8988T (cell line): Measurements from ENCODE around the gene SIPA1L3.

Experiments
- DNase-seq: peaks from one replicate; pipeline ENCODE4 v3.0.0; 2011

The SIPA1L3 gene

DNA sequence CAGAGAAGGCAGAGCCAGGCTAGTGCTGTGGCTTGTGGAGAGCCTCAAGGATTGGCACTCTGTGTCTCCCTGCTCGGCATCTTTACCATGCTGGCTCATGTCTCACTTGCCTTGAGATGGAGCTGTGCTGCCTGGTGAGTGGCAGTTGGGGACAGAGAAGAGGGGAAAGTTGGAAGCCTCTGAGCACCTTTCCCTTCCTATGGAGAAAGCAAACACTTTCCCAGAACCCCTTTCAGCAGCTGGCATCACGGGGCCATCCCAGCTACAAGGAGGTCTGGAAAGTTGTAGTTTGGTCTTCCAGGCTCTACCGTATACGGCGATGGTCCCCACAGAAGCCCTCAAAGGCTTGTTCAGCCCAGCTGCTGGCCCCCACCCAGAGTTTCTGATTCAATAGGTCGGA lies 258.3 kb downstream of the SIPA1L3 start:
- no peak for DNase-seq

DNA sequence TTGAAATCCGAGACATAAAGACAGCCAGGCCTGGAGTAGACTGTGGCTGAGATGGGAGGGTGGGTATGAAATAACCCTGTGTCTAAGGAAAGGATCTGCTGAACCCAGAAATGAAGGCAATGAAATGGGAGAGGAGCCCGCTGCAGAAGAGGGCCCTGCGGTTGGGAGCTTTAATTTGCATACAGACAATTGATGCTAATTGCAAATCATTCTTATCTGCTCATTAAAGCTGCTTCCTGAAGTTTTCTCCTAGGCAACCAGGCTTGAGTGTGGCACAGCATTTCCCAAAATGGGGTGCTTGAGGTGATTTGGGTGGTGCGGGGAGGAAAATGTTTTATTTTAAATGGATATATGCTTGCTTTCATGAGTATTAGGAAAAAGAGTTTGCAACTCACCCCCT lies 261.6 kb downstream of the SIPA1L3 start:
- DNase-seq = no peak

DNA sequence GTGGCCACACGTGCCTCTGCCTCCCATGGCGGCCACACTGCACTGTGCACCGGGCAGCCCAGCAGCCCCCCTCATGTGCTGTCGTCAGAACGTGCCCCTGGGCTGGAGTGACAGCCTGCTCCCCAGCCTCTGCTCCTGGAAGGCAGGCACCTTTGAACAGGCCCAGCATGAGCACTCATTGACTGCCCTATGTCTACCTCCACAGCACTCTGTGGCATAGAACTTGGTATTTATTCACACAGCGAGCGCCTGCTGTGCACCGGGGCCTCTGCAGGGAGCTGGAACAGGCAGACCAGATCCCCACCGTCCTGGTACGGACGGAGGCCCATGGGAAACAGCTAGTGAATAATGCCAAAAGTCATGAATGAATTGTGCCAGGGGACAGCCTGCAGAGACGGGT lies 263.3 kb downstream of the SIPA1L3 start:
- DNase-seq = no peak

DNA sequence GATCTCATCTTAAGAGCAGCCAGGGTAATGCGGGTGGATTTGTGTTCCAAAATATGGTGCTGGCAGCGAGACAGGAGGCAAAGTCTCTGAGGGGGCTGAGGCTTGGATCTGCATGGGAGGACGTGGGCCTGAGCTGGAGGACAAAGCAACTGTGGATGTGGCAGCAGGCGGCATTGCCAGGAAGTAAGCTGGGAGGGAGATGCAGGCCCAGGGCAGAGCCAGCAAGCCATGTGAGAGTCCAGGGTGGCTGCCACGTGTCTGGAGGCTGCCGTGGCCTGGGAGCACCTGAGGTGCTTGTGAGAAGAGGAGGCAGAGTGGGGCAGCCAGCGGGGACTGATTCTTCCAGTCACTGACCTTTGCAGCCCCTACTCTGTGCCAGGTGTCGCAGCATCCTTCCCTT lies 265.0 kb downstream of the SIPA1L3 start:
- no peak for DNase-seq

DNA sequence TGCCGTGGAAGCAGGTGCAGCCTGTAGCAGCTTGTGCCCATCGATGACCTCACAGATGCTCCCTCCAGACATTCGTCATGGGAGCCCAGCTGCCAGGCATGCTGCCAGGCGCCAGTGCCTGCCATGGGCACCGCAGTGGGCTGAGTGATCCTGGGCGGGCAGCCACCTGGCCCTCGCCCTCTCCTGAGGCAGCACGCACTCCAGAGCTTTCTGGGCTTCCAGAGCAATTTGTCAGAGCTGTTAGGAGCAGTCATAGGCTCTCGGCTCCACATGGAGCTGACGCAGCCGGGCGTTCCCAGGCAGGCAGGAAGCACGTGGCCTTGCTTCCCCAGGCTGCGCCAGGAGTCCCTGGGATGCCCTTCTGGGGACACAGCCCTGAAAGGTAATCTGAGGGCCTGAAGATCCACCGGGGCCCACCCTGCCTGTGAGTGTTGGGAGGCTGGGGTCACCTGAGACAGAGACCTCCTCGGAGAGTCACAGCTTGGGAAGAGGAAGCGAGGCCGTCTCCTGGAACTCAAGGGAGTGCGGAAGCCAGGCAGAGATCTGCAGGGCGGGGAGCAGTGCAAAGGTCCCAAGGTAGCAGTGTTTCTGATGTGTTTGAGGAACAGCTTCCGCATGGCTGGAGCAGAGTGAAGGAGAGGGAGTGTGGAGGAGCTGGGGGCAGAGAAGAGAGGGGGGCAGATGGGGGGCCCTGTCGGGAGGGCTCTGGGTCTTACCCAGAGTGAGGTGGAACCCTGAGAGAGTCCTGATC lies 266.5 kb downstream of the SIPA1L3 start:
- no peak for DNase-seq

DNA sequence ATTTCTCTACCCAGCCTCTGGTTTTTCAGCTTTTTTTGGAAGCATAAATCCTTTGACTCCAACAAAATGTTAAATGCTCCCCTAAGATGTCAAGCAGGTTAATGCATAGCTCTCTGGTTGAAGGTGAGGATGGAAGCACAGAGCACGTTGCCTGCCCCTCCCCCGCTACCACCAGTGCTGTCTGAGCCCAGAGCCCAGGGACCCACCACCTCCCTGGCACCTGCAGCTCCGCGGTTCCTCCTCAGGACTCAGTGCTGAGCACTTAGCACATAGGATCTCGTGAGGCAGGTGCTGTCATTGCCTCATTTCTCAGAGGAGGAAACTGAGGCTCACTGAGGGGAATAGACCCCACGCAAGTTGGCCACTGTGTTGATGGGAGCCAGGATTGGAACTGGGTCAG lies 268.4 kb downstream of the SIPA1L3 start:
- DNase-seq = no peak

DNA sequence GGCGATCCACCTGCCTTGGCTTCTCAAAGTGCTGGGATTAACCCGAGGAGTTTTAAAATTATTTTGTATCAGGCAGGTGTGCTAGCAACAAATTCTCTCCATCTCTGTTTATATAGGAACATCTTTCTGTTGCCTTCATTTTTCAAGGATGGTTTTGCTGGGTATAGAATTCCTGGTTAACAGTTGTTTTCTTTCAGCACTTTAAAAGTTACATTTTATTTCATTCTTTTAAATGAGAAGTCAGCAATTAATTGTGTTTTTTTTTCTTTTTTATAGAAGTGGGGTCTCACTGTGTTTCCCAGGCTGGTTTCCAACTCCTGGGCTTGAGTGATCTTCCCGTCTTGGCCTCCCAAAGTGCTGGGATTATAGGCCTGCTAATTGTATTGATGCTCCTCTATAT lies 273.1 kb downstream of the SIPA1L3 start:
- no peak for DNase-seq

DNA sequence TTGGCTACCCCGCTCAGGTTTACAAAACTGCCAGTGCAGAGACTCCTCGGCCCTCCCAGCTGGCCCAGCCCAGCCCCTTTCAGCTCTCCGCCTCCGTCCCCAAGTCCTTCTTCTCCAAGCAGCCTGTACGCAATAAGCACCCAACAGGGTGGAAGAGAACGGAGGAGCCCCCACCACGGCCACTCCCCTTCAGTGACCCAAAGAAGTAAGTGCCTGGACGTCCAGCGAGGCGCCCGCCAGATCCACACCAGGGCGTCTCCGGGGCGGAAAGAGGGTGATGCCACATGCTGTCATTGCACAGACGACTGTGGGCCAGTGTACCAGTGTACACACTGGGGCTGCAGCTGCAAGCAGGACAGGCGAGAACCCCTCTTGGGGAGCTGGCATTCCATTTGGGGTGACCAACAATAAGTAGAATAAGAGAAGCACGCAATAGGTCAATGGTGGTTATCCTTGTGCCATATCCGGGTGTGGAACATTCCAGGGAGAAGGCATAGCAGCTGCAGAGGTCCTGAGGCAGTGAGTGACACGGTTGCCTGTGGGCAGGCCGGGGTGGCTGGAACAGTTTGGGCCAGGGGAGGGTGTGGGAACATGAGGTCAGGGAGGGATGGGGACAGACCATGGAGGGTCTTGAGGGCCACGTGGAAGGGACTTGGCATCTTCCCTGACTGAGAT lies 275.7 kb downstream of the SIPA1L3 start:
- no peak for DNase-seq

DNA sequence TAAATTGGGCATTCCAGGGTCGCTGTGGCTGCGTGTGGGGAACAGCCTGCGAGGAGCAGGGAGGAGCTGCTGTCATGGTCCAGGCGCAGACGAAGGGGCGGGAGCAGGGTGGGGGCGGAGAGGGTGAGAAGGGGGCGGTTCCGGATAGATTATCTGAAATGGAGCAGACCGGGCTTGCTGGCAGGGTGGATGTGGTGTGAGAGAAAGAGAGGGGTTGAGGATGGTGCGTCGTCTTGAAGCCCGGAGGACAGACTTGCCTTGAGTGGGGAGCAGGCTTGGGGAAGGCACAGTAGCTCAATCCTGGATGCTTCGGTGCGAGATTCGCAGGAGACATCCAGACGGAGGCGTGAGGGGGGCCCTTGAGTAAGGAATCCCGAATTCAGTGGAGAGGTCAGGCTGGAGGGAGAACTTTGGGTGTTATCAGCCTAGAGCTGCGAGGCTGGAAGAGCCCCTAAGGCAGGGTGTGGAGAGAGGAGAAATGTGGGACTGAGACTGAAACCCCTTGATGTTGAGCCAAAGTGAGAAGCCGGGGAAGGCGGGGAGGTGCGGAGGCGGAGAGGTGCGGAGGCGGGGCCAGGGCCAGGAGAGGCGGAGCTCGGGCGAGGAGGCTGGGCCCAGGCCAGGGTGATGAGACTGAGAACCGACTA lies 276.4 kb downstream of the SIPA1L3 start:
- no peak for DNase-seq

DNA sequence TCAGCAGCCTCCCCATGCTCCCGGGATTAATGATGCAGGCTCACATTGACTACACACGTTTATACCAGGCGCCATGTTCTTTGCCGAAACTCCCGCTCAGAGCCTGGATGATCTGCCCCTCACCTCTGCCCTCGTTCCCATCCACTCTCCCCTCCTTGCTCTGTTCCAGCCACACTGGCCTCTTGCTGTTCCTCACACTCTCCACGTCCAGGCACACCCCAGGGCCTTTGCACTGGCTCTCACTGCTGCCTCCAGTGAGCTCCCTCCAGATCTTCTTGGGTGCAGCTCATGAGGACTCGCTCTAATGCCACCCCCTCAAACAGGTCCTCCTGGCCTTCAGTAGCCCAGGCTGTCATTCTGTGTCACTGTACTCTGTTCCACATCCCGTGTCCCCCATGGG lies 277.8 kb downstream of the SIPA1L3 start:
- DNase-seq = no peak

DNA sequence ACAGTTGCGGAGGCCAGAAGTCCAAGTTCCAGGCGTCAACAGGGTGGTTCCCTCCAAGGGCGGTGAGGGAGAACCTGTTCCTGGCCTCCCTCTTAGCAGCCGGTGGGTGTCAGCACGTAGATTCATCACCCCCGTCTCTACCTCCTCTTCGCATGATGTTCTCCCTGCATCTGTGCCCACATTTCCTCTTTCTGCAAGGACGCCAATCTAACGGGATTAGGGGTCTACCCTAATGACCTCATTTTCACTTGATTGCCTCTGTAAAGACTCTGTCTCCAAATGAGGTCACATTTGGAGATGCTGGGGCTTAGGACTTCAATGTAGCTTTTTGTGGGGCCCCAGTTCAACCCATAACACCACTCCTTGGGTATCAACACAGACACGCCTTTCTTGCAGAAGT lies 278.6 kb downstream of the SIPA1L3 start:
- DNase-seq = no peak

DNA sequence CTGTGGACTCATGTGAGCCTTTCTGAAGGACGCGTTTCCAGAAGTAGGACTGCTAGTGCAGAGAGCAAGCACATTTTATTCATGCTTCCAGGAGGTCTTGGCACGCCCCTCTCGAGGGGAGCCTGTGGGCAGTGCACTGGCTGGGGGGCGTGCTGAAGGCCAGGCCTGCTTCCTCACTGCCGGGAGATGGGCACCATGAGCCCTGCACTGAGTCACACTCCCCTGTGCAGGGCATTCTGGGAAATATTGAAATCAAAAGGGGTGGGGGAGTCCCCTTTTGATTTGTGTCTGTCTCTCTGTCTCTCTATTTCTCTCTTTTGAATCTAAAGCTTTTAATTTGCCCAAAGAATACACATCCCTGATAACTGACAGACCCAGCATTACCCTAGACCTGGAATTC lies 283.1 kb downstream of the SIPA1L3 start:
- DNase-seq = no peak

DNA sequence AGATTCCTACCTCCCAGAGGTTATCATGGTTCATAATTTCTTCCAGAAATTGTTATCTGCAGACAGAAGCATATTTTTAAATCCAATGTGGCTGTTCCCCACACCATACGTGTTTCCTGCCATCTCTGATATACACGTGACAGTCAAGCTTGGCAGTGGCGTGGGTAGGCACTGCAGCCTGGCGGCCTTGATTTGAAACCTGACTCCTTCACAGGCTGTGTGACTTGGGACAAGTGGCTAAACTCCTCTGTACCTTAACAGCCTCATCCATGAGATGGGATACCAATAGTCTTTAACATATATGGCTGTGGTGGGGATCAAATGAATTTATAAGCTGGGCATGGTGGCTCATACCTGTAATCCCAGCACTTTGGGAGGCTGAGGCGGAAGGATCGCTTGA lies 283.8 kb downstream of the SIPA1L3 start:
- DNase-seq = no peak

DNA sequence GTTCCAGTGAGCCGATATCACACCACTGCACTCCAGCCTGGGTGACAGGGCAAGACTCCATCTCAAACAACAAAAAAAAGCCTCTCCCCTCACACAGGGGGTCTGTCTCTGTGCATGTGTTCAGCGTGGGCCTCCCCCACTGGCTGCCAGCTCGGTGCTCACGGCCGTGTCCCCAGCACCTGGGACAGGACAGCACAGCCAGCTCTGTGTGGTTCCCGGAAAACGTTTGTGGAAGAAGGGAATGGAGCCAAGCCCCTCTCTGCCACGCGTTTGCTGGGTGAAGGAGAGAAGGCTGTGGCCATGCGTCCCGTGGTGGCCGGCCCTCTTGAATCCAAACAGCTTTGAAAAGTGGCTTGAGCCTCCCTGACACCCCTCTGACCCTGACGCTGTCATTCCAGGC lies 284.7 kb downstream of the SIPA1L3 start:
- DNase-seq = no peak

DNA sequence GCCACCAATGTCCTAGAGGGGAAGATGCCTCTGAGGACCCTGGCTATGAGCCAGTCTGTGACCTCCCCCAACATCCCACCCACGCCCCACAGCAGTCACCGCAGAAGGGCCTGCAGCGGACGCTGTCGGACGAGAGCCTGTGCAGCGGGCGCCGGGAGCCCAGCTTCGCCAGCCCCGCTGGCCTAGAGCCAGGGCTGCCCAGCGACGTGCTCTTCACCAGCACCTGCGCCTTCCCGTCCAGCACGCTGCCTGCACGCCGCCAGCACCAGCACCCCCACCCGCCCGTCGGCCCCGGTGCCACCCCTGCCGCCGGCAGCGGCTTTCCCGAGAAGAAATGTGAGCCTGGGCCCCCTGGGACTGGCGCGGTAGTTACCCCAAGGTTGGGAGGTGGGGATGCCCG lies 286.4 kb downstream of the SIPA1L3 start:
- no peak for DNase-seq

DNA sequence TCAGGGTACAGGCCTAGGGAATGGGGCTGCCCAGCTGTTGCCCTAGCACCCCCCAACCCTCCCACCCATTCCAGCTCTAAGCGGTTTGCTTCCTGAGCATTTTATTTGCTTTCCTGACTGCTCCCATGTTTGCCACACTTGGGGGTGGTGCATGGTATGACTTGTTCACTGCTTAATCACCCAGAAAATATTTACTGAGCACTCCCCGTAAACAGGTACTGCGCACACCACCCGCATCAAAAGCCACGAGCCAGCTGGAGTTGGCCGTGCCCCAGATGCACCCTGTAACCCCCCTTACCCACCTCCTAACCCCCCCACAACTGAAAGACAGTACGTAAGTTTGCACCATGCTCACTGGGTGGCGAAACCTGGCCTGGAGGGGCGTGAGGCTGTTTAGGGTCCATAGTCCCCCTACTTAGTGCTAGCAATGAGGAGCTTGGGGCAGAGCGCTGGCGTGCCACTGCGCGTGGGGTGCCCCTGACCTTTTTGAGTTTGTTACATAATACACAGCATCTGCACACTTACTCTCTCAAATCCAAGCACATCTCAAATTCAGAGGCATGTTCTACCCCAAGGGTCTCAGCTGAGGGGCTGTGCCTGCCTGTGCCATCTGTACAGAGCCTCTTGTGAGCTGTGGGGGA lies 287.2 kb downstream of the SIPA1L3 start:
- DNase-seq = no peak

DNA sequence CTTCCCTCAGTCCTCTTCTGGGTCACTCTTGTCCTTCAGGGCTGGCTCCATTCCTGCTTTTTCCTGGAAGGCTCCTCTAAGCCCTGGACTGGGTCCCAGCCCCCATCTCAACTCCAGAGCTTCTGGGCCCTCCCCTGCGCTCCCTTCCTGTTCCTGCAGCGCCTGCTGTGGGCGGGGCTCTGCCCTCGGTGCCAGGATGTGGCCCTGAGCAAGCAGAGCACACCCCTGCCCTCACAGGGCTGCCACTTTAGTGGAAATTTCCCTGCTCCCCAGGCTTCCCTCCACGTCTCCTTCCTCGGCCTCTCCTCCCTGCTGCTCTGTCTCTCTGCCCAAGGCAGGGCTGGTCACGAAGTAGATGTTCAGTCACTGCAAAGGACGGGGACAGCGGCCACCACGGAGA lies 288.2 kb downstream of the SIPA1L3 start:
- DNase-seq = no peak

DNA sequence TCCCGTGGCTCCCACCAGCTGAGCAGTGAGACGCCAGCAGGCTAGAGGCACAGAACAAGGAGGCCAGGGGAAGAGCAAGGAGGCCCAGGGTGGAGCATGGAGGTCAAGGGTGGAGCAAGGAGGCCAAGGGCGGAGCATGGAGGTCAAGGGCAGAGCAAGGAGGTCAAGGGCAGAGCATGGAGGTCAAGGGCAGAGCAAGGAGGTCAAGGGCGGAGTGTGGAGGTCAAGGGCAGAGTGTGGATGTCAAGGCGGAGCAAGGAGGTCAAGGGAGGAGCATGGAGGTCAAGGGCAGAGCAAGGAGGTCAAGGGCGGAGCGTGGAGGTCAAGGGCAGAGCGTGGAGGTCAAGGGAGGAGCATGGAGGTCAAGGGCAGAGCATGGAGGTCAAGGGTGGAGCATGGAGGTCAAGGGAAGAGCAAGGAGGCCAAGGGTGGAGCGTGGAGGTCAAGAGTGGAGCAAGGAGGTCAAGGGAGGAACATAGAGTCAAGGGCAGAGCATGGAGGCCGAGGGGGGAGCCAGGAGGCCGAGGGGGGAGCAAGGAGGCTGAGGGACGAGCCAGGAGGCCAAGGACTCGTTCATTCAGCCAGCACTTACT lies 289.3 kb downstream of the SIPA1L3 start:
- DNase-seq = no peak

DNA sequence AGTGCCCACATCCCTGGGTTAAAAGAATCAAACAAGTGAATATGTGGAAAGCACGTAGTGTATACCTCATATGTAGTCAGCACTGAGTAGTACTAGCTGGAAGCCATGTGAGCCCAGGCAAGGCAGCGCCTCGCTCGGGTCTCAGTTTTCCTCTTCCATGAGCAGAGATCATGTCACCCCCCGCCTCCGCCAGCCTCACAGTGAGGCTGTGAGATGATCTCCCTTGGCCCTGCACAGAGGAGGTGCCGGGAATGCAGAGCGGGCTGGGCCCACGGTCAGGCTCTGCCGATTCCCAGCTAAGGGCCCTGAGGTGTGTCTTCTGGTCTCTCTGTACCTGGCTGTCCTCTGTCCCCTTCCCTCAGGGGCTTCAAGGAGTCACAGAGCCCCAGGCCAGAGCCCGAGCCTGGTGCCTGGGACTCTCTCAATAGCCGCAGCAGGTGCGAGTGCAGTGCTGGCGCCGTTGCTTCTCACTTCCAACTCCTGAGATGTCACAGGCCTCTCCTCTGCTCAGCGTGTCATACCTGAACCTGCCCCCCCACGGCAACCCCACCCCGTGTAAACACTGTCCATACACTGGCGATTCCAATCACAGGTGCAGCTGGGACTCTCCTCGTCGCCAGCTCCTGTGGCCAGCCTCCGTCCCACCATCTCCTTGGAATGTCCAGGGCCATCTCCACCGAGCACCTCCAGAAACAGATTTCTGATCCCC lies 290.1 kb downstream of the SIPA1L3 start:
- DNase-seq = no peak

DNA sequence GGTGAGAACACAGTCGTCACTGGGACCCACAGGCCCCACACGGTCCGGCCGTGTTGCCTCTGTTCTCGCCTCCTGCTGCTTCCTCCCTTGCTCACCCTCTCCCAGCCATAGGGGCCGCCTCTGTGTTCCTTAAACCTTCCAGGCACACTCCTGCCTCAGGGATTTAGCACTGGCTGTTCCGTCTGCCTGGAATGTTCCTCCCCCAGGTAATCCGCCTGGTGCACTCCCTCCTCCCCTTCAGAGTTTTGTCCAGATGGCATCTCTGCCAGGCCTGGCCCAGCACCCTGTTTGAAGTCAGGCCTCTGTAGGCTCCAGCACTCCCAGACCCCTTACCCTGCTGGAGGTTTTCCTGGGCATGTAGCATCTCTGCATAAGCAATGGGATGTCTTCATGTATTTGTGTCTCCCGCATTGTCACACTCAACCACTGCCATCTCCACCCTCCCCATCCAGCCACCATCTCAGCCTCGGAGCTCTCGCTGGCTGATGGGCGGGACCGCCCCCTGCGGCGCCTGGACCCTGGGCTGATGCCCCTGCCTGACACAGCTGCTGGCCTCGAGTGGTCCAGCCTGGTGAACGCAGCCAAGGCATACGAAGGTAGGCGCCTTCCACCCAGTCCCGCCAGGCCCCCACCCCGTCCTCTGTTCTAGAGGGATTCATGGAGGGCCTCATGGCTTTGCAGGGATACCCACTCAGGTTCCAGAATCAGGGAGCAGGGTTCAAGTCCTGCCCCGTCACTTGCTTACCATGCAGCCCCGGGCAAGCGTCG lies 291.1 kb downstream of the SIPA1L3 start:
- DNase-seq = no peak

DNA sequence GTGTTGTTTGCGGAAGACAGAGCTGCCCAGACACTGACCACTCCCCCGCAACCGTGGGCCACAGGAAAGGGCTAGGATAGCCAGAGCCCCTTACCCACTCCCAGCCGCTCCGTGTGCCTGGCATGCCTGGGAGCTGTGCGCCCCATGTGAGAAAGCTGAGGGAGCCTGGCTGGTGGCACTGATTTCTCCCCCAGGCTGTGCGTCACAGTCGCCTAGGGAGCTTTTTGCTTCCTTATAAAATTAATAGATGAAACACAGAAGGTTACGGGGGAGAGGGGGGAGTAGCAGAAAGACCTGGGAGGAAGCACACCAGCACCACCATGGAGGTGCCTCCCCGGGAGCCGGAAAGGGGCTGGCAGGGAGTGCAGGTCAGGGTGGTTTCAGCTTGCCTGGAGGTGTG lies 292.3 kb downstream of the SIPA1L3 start:
- DNase-seq = no peak

DNA sequence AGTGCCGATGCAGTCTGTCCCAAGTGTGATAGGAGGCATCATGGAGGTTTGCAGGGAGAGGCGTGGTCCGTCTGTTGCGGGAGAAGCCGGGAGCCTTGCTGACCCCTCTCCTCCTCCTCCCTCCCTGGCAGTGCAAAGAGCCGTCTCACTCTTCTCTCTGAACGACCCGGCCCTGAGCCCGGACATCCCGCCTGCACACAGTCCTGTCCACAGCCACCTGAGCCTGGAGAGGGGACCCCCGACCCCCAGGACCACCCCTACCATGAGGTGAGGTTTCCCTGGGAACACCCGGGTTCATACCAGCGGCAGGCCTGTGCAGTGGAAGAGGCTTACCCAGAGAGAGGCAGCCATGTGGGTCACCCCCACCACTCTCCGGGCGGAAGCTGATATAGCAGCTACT lies 294.7 kb downstream of the SIPA1L3 start:
- DNase-seq = no peak
